Ammon's horn (tissue), 1 donor: ENCODE results near the gene SUN1.
"Not testable (repeated sequence)": the region's sequence is repeated elsewhere in the genome, so short reads cannot be mapped to it uniquely, and the experiment has no call there.

Experiments
- DNase-seq: peaks from one replicate; pipeline ENCODE4 v3.0.0-alpha.2; 2016; ENCODE audit warnings: low spot score

The SUN1 gene

GRCh38 chr7:856444-857095 is 24.3 kb downstream of the SUN1 start:
- no peak for DNase-seq

- DNase-seq, result no peak
Observed at GRCh38 chr7:857661-858060, 25.4 kb downstream of the SUN1 start.

GRCh38 chr7:859359-860030 is 27.2 kb downstream of the SUN1 start:
- DNase-seq, result no peak

- no peak for DNase-seq
Observed at GRCh38 chr7:860149-860548, 27.9 kb downstream of the SUN1 start.

- no peak for DNase-seq
Observed at GRCh38 chr7:861222-861621, 28.9 kb downstream of the SUN1 start.

GRCh38 chr7:862157-862556 is 29.9 kb downstream of the SUN1 start:
- peak; percentile 37 for DNase-seq

- DNase-seq, result no peak
Observed at GRCh38 chr7:863106-863505, 30.8 kb downstream of the SUN1 start.

GRCh38 chr7:865921-866320 is 33.6 kb downstream of the SUN1 start:
- DNase-seq, result no peak

- DNase-seq, result peak; percentile 68
Observed at GRCh38 chr7:867001-867405, 34.7 kb downstream of the SUN1 start.

GRCh38 chr7:867406-868188 is 35.3 kb downstream of the SUN1 start:
- DNase-seq, result peak; percentile 52

GRCh38 chr7:868189-868486 is 35.9 kb downstream of the SUN1 start:
- peak; percentile 36 for DNase-seq

- DNase-seq, result no peak
Observed at GRCh38 chr7:869348-869747, 37.1 kb downstream of the SUN1 start.

- no peak for DNase-seq
Observed at GRCh38 chr7:871900-872537, 39.7 kb downstream of the SUN1 start.

GRCh38 chr7:872685-873084 is 40.4 kb downstream of the SUN1 start:
- DNase-seq, result not testable (repeated sequence)

- DNase-seq, result peak; percentile 92
Observed at GRCh38 chr7:873367-874002, 41.2 kb downstream of the SUN1 start.

GRCh38 chr7:874031-874749 is 41.9 kb downstream of the SUN1 start:
- DNase-seq, result no peak

- DNase-seq, result no peak
Observed at GRCh38 chr7:875051-875450, 42.8 kb downstream of the SUN1 start.

GRCh38 chr7:875476-876076 is 43.3 kb downstream of the SUN1 start:
- DNase-seq, result no peak

- DNase-seq, result peak; percentile 96
Observed at GRCh38 chr7:876077-876971, 44.0 kb downstream of the SUN1 start, which contains the start of gene GET4. GET4 (plus strand) TSS chr7:876554; CDS start chr7:876646, 92 bp downstream.

- no peak for DNase-seq
Observed at GRCh38 chr7:876972-877311, 44.7 kb downstream of the SUN1 start.
